ENCODE data around the gene UQCRC1.

The UQCRC1 gene

DNA sequence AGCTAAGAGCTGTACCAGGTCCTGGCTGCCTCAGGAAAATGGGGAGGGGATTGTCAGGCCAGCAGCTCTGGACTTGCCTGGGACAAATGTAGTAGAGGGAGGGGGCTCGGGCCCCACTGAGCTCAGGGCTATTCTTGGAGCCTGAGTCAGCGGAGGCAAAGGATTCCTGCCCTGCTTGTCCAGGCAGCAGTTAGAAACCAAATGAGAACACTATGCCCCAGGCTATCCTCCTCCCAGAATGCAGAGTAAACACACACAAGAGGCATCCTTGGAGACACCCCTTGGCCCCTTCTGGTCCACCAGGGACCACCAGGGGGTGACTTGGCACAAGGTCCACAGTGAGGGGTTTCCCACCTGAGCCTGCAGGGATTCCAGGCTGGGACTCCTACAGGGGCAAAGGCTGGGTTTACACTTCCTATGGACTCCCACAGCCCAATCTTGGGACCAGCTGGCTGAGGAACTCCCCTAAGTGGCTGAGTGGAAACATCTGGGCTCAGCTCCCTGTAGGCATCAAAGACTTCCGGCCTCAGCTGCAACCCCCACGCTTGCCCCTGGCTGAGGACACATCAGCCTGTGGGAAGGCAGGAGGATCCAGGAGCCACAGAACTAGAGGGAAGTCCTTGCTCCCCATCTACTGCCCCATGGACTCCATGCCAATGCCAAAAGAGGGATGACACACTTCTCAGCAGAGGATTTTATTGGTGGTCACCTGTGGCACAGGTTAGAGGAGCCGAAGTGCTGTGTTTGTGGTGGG lies 10.9 kb downstream of the UQCRC1 start:
- no peak for DNase-seq

DNA sequence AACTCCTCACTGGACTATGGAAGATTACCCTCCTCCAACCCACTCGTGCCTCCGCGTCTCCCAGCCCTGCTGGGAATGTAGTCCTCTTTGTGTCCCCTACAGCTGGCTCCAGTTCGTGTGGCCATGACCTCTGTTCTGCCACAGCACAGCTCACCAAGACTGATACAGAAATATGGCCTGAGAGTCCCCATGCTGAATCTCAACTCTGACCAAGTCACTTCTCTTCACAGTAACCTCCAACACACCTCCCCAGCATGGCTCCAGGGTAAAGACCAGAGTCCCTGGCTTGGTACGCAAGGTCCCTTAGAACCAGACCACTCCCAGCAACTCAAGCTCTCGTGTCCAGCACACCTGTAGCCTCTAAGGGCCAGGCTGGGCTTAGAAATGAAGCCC lies 12.0 kb downstream of the UQCRC1 start:
- no peak for DNase-seq

GRCh38 chr3:48596676-48597407 lies 12.6 kb downstream of the UQCRC1 start:
- DNase-seq = no peak

GRCh38 chr3:48596157-48596556 lies 13.3 kb downstream of the UQCRC1 start:
- DNase-seq = no peak

DNA sequence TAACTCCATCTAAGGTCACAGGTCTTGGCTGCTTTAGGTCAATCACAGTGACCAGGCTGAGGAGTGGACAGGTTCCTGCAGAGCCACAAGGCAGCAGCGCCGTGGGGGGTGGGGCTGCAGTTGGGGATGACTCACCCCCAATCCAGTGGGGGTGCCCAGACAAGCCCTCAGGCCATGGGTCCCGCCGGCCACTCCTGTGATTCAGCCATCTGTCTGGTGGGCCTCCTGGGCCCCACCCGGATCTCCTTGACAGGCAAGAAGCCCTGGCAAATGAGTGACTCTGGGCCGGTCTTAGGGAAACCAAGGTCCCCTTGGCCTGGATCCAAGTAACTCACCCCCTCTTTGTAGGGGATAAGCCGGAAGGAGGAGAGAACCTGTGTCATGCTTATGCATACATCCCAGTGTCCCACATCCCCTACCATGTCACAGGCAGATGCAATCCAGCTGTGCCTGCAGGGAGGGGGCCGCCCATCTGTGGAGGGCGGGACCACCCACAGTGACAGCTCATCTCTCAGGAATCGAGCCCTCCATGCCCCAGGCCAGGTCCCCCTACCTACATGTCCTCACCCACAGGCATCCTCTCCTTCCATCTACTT lies 13.8 kb downstream of the UQCRC1 start:
- peak; percentile 36 for DNase-seq

GRCh38 chr3:48595075-48595525 lies 14.3 kb downstream of the UQCRC1 start, which contains the start of gene COL7A1:
COL7A1 (minus strand) TSS chr3:48595329; CDS start chr3:48595159, 170 bp downstream.
- no peak for DNase-seq

DNA sequence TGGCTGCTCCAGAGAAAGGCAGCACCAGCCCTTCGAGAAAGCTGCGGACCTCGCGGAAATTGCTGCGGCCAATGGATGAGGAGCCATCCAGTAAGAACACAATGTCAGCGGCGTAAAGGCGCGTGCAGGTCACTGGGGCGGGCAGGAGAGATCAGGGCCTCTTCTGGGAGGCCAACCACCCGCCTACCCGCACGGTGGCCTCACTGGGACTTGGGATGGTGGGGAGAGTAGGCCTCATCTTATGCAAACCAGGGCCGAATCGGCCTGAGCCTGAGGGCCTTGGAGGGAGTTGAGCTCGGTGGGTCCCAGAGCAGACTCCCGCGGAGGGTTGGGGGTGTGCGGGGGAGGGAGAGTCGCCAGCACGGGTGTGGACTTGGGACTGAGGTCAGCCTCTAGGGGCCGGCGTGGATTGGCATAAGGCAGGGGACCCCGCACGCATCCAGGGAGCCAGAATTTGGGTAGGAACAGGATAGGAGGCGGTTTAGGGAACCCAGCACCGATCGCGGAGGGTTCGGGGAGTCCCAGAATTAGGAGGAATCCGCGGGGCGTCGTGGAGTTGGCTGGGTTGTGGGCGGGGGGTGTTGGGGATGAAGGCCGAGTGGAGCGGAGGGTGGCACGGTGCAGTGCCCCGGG lies 14.9 kb downstream of the UQCRC1 start:
- DNase-seq = no peak

- DNase-seq = no peak
Measured at GRCh38 chr3:48593337-48593736, 16.1 kb downstream of the UQCRC1 start.

GRCh38 chr3:48592519-48593087 lies 16.8 kb downstream of the UQCRC1 start:
- no peak for DNase-seq

GRCh38 chr3:48591886-48592518 lies 17.4 kb downstream of the UQCRC1 start:
- no peak for DNase-seq

- DNase-seq = no peak
Measured at GRCh38 chr3:48591436-48591835, 18.0 kb downstream of the UQCRC1 start.

GRCh38 chr3:48588230-48588629 lies 21.2 kb downstream of the UQCRC1 start:
- DNase-seq = no peak

DNA sequence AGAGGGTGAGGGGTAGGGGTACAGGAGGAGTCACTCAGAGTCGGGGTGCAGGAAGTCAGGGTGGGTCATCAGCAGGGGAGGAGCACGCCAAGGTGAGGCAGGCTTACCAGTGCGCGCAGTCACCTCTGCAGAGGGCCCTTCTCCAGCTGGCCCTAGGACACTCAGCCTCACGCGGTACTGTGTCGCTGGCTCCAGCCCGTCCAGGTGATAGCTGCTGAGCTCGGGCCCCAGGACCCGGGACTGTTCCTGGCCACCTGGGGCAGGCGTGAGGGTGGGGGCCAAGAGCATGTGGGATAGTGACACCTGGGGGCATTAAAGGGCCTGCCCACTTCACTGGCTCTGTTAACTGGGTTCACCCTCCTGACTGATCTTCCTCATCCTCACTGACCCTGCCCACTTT lies 21.8 kb downstream of the UQCRC1 start:
- DNase-seq = no peak

DNA sequence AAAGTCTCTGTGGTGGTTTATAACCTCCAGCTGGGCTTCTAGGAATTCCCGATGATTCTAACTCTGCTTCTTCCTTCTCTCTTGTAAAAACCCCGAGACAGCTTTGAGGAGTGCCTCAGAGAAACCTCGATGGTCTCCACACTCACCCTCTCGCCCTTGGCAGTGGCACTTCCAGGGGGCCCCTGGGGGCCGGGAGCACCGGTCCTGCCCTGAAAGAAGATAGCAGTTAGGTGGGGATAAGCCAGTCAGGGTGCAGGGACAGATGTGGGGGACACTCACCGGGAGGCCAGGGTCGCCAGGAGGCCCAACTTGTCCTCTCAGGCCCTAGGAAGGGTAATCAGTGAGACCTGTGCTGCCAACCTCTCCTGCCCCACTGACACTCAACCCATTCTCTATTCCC lies 24.0 kb downstream of the UQCRC1 start:
- no peak for DNase-seq

GRCh38 chr3:48584836-48585235 lies 24.6 kb downstream of the UQCRC1 start:
- no peak for DNase-seq

DNA sequence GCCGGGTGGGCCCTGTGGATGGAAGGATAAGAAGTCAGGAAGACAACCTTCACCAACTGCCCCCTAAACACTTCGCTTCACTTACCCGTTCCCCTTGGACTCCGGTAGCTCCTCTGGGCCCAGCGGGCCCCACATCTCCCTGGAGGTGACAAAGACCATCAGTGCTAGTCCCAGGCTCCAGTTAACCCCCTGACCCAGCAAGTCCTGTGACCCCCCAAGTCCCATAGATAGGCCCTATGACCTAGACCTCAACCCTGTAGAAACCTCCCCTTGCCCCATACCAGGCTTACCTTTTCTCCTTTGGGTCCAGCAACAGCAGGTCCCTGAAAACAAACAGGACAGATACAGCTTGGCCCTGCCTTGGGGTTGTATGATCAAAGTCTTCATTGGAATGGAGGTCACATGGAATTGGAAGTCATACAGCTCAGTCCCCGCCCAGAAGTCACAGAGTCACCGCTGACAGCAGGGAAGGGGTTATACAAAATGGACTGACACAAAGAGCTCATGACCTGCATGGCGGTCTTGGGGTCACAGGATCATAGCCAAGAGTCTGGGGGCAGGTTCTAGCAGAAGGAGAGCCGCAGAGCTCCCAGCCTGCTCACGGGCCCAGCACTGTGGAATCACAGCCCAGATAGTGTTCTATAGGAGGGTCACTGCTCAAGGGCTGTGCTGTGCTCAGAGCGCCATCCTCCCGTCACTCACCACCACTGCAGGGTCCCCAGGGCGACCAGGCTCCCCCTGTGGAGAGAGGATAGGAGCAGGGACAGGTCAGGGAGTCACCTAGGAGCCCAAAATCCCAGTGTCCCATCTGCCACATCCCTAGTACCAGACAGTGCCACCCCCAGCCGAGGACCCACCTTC lies 27.6 kb downstream of the UQCRC1 start:
- no peak for DNase-seq

DNA sequence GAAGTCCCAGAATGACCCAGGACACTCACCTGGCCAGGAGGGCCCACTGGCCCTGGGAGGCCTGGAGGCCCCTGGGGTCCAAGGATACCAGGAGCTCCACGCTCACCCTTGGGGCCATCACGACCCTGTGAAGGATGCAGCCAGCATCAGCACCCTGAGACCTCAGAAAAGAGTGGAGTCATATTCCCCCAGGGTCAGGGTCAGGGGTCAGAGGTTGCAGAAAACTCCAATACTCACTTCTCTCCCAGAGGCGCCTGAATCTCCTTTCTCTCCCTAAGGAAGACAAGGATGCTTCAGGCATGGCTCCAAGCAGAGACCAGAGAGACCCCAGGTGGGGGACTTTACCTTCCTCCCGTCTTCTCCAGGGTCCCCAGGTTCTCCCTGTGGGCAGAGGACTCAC lies 32.8 kb downstream of the UQCRC1 start:
- no peak for DNase-seq

DNA sequence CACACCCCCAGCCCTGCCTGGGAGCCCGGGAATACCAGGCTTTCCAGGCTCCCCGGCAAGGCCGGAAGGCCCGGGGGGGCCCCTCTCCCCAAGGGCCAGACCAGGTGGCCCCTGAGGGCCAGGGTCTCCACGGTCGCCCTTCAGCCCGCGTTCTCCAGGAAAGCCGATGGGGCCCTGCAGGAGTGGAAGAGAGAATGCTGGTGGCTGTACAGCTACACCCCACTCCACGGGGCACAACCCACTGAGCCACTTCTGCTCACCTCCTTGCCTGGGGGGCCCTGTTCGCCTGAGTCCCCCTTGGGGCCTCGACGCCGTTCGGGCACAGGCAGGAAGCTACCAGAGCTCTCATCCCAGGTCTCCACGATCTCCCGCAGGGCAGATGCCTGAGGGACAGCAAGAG lies 34.1 kb downstream of the UQCRC1 start:
- no peak for DNase-seq

- no peak for DNase-seq
Measured at GRCh38 chr3:48573973-48574585, 35.4 kb downstream of the UQCRC1 start.

DNA sequence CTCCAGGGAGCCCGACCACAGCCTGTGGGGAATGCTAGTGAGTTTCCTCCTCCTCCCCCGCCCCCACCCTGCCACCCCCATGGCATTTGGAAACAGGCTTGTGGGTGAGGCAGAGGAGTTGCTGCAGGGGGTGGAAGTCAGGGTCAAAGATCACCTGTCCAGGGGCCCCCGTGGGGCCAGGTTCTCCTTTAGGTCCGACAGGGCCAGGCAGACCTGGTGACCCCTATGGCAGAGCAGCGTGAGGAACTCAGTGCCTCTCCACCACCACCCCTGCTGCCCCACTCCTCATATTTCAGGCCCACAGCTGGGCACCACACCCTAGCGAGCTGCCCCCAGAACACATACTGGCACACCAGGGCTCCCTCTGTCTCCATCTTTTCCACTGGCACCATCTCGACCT lies 36.9 kb downstream of the UQCRC1 start:
- DNase-seq = no peak

- no peak for DNase-seq
Measured at GRCh38 chr3:48571938-48572337, 37.5 kb downstream of the UQCRC1 start.
